GM12878 (cell line): Measurements from ENCODE around the gene NIN. TPM values are rescaled to one million over a fixed set of nuclear protein-coding genes. Genes with fewer than 3 reads are reported as not detected.

Experiments used
- ATAC-seq: fragments of 200-7000 bp; cut with Tn5 transposase; 3 replicates; pipeline ENCODE4 v1.9.1; 2020; ENCODE audit warnings: mild to moderate bottlenecking, moderate library complexity
- BruUV-seq: library from RNA; stranded (reverse); fragments of 400-500 nt; replicated peaks from 2 replicates; lab custom pipeline; 2021; lab: Mats Ljungman, UMichigan
- CTCF ChIA-PET: fragments of 300-600 bp; sonication (Branson Sonifier 250); formaldehyde crosslinking; extraction: SDS; loops from one replicate; lab custom pipeline; 2021; ENCODE audit warnings: inconsistent platforms; lab: Yijun Ruan, JAX
- POLR2A ChIA-PET: fragments of 350-600 bp; formaldehyde crosslinking; extraction: SDS; loops from one replicate; lab custom pipeline; 2021; ENCODE audit warnings: inconsistent platforms; lab: Charles Lee
- RAD21 ChIA-PET: fragments of 300-600 bp; sonication (Branson Sonifier 250); formaldehyde crosslinking; loops from one replicate; lab custom pipeline; 2023; ENCODE audit warnings: antibody characterized with exemption; ENCODE audit not compliant: unreplicated experiment; lab: Charles Lee
- SMC1A ChIA-PET: fragments of 300-600 bp; sonication (Branson Sonifier 250); formaldehyde crosslinking; loops from one replicate; lab custom pipeline; 2023; ENCODE audit not compliant: unreplicated experiment, uncharacterized antibody; lab: Charles Lee
- DNase-seq: peaks from one replicate; pipeline ENCODE4 v3.0.0-alpha.2; 2011; ENCODE audit warnings: low read depth, low spot score
- FAIRE-seq: peaks from 3 replicates; lab custom pipeline; 2011; peaks lifted over from hg19 to GRCh38; lab: Jason Lieb, UNC
- H2AFZ ChIP-seq: 2 replicates; pipeline ENCODE4 v1.6.0; 2011; ENCODE audit warnings: low read depth, low read length, control low read depth; ENCODE audit not compliant: control insufficient read depth
- H3K27ac ChIP-seq: 2 replicates; pipeline ENCODE4 v1.5.1; 2011; ENCODE audit warnings: control low read depth; ENCODE audit not compliant: control insufficient read depth, insufficient read depth
- H3K27me3 ChIP-seq, 2 experiments: replicated peaks in 1 of 2; 2 replicates each; pipeline versions ENCODE4 v1.6.0 to v1.6.1; 2011; ENCODE audit warnings: low read length in 1 of 2; ENCODE audit not compliant: control insufficient read depth in 2 of 2, insufficient read depth in 2 of 2
- H3K36me3 ChIP-seq, 2 experiments: 2 replicates each; pipeline ENCODE4 v1.5.1; 2011; ENCODE audit warnings: low read length in 1 of 2; ENCODE audit not compliant: control insufficient read depth in 2 of 2, insufficient read depth in 2 of 2
- H3K4me1 ChIP-seq: 2 replicates; pipeline ENCODE4 v1.6.1; 2011; ENCODE audit warnings: mild to moderate bottlenecking, low read length, moderate library complexity, mixed read lengths; ENCODE audit not compliant: control insufficient read depth, insufficient read depth
- H3K4me2 ChIP-seq: 2 replicates; pipeline ENCODE4 v1.6.0; 2011; ENCODE audit warnings: control low read depth; ENCODE audit not compliant: control insufficient read depth, insufficient read depth
- H3K4me3 ChIP-seq: fragments of 200-600 bp; sonication (generic); 2 replicates; pipeline ENCODE4 v1.5.1; 2016
- H3K79me2 ChIP-seq: 2 replicates; pipeline ENCODE4 v1.6.0; 2011; ENCODE audit warnings: low read length; ENCODE audit not compliant: control insufficient read depth, insufficient read depth
- H3K9ac ChIP-seq: 2 replicates; pipeline ENCODE4 v1.8.0; 2011; ENCODE audit warnings: low read length, control low read depth, mixed read lengths; ENCODE audit not compliant: control insufficient read depth, insufficient read depth
- H3K9me3 ChIP-seq: replicated peaks from 3 replicates; pipeline ENCODE4 v1.5.1; 2011; ENCODE audit warnings: mild to moderate bottlenecking, low read length; ENCODE audit not compliant: control insufficient read depth, insufficient read depth
- H4K20me1 ChIP-seq: 2 replicates; pipeline ENCODE4 v1.6.0; 2011; ENCODE audit not compliant: control insufficient read depth, insufficient read depth
- ATF7 ChIP-seq: fragments of 450-650 bp; IDR thresholded peaks from 2 replicates; pipeline ENCODE4 v1.6.1; 2016; ENCODE audit warnings: low read depth, mild to moderate bottlenecking
- EP300 ChIP-seq, 2 experiments: fragments of 150-350 bp in 1 of 2; IDR thresholded peaks; 2 replicates each; pipeline ENCODE4 v1.6.1; 2011 to 2012; ENCODE audit warnings: low read depth in 2 of 2, low read length in 2 of 2, borderline replicate concordance in 1 of 2, improper control_type of control experiment in 1 of 2, inconsistent platforms in 1 of 2; ENCODE audit not compliant: control insufficient read depth in 1 of 2
- EZH2 ChIP-seq: IDR thresholded peaks from 2 replicates; pipeline ENCODE4 v1.6.1; 2012; ENCODE audit warnings: low read depth, mild to moderate bottlenecking, control low read depth, inconsistent platforms, low read length, borderline replicate concordance; ENCODE audit not compliant: control insufficient read depth
- HCFC1 ChIP-seq: fragments of 150-350 bp; IDR thresholded peaks from 2 replicates; pipeline ENCODE4 v1.6.1; 2014; ENCODE audit warnings: low read length
- HDAC2 ChIP-seq: fragments of 200-600 bp; sonication (generic); IDR thresholded peaks from 2 replicates; pipeline ENCODE4 v1.6.1; 2017
- REST ChIP-seq: IDR thresholded peaks from 2 replicates; pipeline ENCODE4 v1.6.1; 2012; ENCODE audit warnings: mild to moderate bottlenecking, low read depth, low read length
- SIX5 ChIP-seq: IDR thresholded peaks from 2 replicates; pipeline ENCODE4 v1.6.1; 2011; ENCODE audit warnings: mild to moderate bottlenecking, low read depth, low read length, moderate library complexity; ENCODE audit not compliant: severe bottlenecking
- STAT3 ChIP-seq: IDR thresholded peaks from 2 replicates; pipeline ENCODE4 v1.6.1; 2011; ENCODE audit warnings: low read depth, low read length, improper control_type of control experiment
- YBX1 ChIP-seq: fragments of 450-650 bp; IDR thresholded peaks from 2 replicates; pipeline ENCODE4 v1.6.1; 2016; ENCODE audit warnings: antibody characterized with exemption
- WGBS: methylation state at CpG from one replicate; pipeline ENCODE4 v1.1.6; 2016; ENCODE audit warnings: low lambda C conversion rate; ENCODE audit not compliant: insufficient replicate concordance, insufficient coverage; ENCODE audit errors: missing lambda C conversion rate; 5-methylcytosine and 5-hydroxymethylcytosine counted together
- in situ Hi-C: fragments of 300-500 bp; cut with MboI; formaldehyde crosslinking; loops from 9 replicates; pipeline ENCODE4 v1.14.3; 2018; ENCODE audit warnings: mixed read lengths
- intact Hi-C: fragments of 100-400 bp; cut with micrococcal nuclease; formaldehyde crosslinking; loops from one replicate; pipeline ENCODE4 v1.14.2; 2022; ENCODE audit not compliant: unreplicated experiment
- polyA plus RNA-seq, 11 experiments: library from polyadenylated mRNA; depleted of rRNA in 4 of 11; unstranded in 6 of 11; stranded (reverse) in 5 of 11; fragments of >200 nt; fragmentation: Nextera tagmentation in 4 of 11; fragmentation: Illumina TruSeq in 1 of 11; extraction: Ambion mirVana in 4 of 11; extraction: Trizol in 1 of 11; gene quantifications; 1 replicate in 1 of 11; 2 replicates in 10 of 11; pipeline versions ENCODE4 v1.2.1 to v1.2.3, GENCODE V29; 2011 to 2016; ENCODE audit warnings: inconsistent platforms in 2 of 11, missing spikeins in 2 of 11, low read depth in 1 of 11
- total RNA-seq, 4 experiments: library from RNA; depleted of rRNA in 3 of 4; stranded (reverse); fragments of >200 nt in 3 of 4; fragmentation: Illumina TruSeq in 1 of 4; extraction: Trizol in 1 of 4; gene quantifications; 2 replicates each; pipeline versions ENCODE4 v1.2.1 to v1.2.3, GENCODE V29; 2013 to 2021

NIN gene
- total and polyA plus RNA-seq, 10 of the 15 experiments (the other 5 are each of a cell fraction or from before 2014, with no cell fraction given) = 16.2 to 135 (median 70.3) TPM

DNA sequence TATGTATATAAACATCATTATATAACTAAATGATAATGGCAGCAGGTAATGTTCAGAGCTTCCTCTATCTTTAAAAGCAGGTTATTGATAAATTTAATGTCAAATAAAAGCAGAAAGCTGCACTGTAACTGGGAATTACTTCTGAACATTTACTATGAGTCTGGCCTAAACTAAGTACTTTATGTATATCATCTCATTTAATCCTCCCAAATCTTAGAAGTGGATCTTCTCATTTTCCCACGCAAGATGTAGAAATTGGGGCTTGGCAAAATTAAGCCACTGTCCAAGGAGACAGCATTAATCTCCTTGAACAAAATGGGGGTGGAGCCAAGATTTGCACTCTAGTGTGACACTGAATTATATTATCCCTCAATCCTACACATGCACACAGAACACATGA is 5.7 kb downstream of the NIN start:
- in situ Hi-C loops = loop anchor here (10.0 kb wide), 1 partner anchor 1201 kb away; the partner anchor contains the start of genes MGAT2 and RPL36AL
- intact Hi-C loops = loop anchor here (10.0 kb wide), 1 partner anchor 511 kb away; the partner anchor contains the start of genes DMAC2L and L2HGDH
- ATAC-seq (no peak), FAIRE-seq (no peak), DNase-seq (no peak)
- Histone ChIP-seq H2AFZ (no peak overlapping the region), H3K4me1 (peaks cover 32% of the 10 kb centered on the region), H3K4me3 (peak overlapping the region; percentile 74), H3K79me2 (peaks cover 100% of the 10 kb centered on the region), H3K9ac (no peak overlapping the region), H3K9me3 (no peaks in the 10 kb centered on the region), H3K27me3 (no peaks in the 10 kb centered on the region), H3K4me2 (peak overlapping the region; percentile 80), H3K27ac (no peak overlapping the region), H4K20me1 (0 out of 2 replicates have a peak, but pooled peaks cover 4% of the 10 kb centered on the region), H3K36me3 (peaks cover 0 to 2% of the 10 kb centered on the region in 2 experiments; a peak in 2 of 4 replicates)
- CTCF ChIA-PET = interaction anchor here (2.3 to 9.2 kb wide), 3 partner anchors 32 to 49 kb away, joined by 12 to 98 read pairs (median 76); no protein-coding TSS in a partner anchor
- no peak for TF ChIP-seq YBX1
- TF ChIP-seq HDAC2 = no peak
- TF ChIP-seq EP300 (IDR thresholded peaks at IDR 0.05; ENCODE audit: borderline replicate concordance in 1 of 2, control insufficient read depth in 1 of 2, low read depth in 2 of 2, low read length in 2 of 2) = no peak
- TF ChIP-seq HCFC1 = no peak
- no peak for TF ChIP-seq ATF7
- no peak for TF ChIP-seq REST
- TF ChIP-seq SIX5 = no peak
- no peak for TF ChIP-seq EZH2
- no peak for TF ChIP-seq STAT3
- POLR2A ChIA-PET = interaction anchor here (0.6 kb wide), 2 partner anchors 14 to 1056 kb away, joined by 4 to 6 read pairs; no protein-coding TSS in a partner anchor
- RAD21 ChIA-PET = interaction anchor here (6.8 to 7.8 kb wide), 2 partner anchors 35 to 36 kb away, joined by 79 to 87 read pairs; no protein-coding TSS in a partner anchor
- SMC1A ChIA-PET = interaction anchor here (1.9 to 16.9 kb wide), 3 partner anchors 8 to 35 kb away, joined by 5 to 360 read pairs (median 180); no protein-coding TSS in a partner anchor
- 95% methylated on average over 1 of the region's 1 CpG for WGBS
- TSS peak; percentile 1 for BruUV-seq
